Thyroid gland (tissue), 4 donors: Measurements from ENCODE around the gene MYDGF. TPM values are rescaled to one million over a fixed set of nuclear protein-coding genes. Genes with fewer than 3 reads are reported as not detected.

Source experiments
- DNase-seq, 2 donors: peaks; one replicate each; pipeline ENCODE4 v3.0.0-alpha.2; 2019
- H3K27ac ChIP-seq, 3 donors: fragments of 200-600 bp; sonication (generic); 1 replicate in 2 of 3; 2 replicates in 1 of 3; pipeline ENCODE4 v1.5.1; 2016 to 2019; ENCODE audit warnings: mild to moderate bottlenecking in 1 of 3, moderate library complexity in 1 of 3
- H3K27me3 ChIP-seq: fragments of 200-600 bp; sonication (generic); one replicate; pipeline ENCODE4 v1.5.1; 2019
- H3K36me3 ChIP-seq, 2 donors: fragments of 200-600 bp; sonication (generic); one replicate each; pipeline ENCODE4 v1.5.1; 2016 to 2019
- H3K4me1 ChIP-seq, 2 donors: fragments of 200-600 bp; sonication (generic); one replicate each; pipeline ENCODE4 v1.5.1; 2017 to 2019
- H3K4me3 ChIP-seq, 3 donors: fragments of 200-600 bp; sonication (generic); replicated peaks in 1 of 3; 1 replicate in 2 of 3; 2 replicates in 1 of 3; pipeline ENCODE4 v1.5.1; 2016; ENCODE audit warnings: mild to moderate bottlenecking in 1 of 3
- H3K9me3 ChIP-seq: fragments of 200-600 bp; sonication (generic); one replicate; pipeline ENCODE4 v1.5.1; 2017
- CTCF ChIP-seq, 6 experiments: fragments of 200-600 bp in 3 of 6; fragments of 450-650 bp in 3 of 6; sonication (generic) in 3 of 6; IDR thresholded peaks; one replicate each; pipeline ENCODE4 v1.5.1; 2016 to 2019; ENCODE audit warnings: antibody characterized with exemption in 6 of 6, mild to moderate bottlenecking in 2 of 6, inconsistent platforms in 1 of 6, moderate library complexity in 1 of 6
- POLR2A ChIP-seq, 2 donors: fragments of 450-650 bp; IDR thresholded peaks; one replicate each; pipeline ENCODE4 v1.6.1; 2017; ENCODE audit warnings: antibody characterized with exemption in 2 of 2, mild to moderate bottlenecking in 2 of 2, moderate library complexity in 1 of 2
- WGBS, 2 donors: methylation state at CpG; one replicate each; pipeline ENCODE4 v1.1.5; 2017; 5-methylcytosine and 5-hydroxymethylcytosine counted together
- intact Hi-C: fragments of 100-400 bp; cut with DNase I; formaldehyde crosslinking; loops from one replicate; pipeline ENCODE4 v1.15.1; 2023
- total RNA-seq, 4 donors: library from RNA; depleted of rRNA; stranded (reverse); fragments of >200 nt; gene quantifications; one replicate each; pipeline ENCODE4 v1.2.3, GENCODE V29; 2016

MYDGF gene
- total RNA-seq, 4 donors from 2014 or later, result 48.0 to 72.6 (median 65.2) TPM

DNA sequence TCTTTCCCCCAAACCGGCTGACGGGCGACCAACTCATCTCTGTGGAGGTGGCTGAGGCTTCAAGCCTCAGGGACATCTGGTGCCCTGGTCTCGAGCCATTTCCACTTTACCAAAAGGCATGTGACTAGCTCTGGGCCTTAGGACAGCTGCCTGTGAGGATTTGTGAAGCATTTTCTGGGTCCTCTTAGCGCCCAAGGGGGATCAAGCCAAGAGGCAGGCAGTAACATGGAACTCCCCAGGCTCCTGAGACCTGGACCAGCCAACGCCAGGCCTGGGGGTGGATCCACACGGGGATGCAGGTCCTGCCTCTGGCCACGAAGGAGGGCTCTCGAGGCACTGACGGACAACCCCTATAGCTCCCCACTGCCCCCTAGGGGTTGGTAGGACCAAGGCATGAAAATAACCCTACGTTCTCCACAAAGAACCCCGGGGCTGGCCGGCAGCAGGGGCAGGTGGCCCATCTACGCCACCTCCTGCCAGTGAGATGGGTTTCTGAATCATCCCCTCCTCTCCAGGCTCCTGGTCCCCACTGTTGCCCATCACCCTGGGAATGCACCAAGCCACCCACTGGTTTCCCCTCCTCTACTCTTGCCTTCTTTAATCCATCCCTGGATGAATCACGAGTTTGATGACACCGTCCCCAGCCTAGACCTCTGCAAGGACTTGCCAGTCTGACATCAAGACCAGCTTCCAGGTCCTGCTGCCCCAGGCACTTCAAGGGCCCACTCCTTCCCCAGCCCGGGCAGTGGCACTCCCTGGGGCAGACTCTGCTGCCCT is 7.0 kb upstream of the MYDGF start:
- H3K27me3 ChIP-seq, result no peaks in the 10 kb centered on the region
- H3K4me1 ChIP-seq, result peaks cover 9 to 11% of the 10 kb centered on the region in 2 donors
- no peak overlapping the region for H3K4me3 ChIP-seq
- TF ChIP-seq CTCF (IDR thresholded peaks at IDR 0.05), result peak in 5 of 6 experiments; percentile 32 to 48 (median 39)
- no peak for TF ChIP-seq POLR2A (IDR thresholded peaks at IDR 0.05)
- DNase-seq, result peak; percentile 66
- H3K27ac ChIP-seq, result peak overlapping the region in 2 of 3 donors; percentile 48 to 74
- no peaks in the 10 kb centered on the region for H3K9me3 ChIP-seq
- H3K36me3 ChIP-seq, result peaks cover 6 to 10% of the 10 kb centered on the region in 2 donors
- 66 to 83% methylated on average over 10 to 16 of the region's 17 CpGs for WGBS, 2 donors
- intact Hi-C loops, result no loop called here

DNA sequence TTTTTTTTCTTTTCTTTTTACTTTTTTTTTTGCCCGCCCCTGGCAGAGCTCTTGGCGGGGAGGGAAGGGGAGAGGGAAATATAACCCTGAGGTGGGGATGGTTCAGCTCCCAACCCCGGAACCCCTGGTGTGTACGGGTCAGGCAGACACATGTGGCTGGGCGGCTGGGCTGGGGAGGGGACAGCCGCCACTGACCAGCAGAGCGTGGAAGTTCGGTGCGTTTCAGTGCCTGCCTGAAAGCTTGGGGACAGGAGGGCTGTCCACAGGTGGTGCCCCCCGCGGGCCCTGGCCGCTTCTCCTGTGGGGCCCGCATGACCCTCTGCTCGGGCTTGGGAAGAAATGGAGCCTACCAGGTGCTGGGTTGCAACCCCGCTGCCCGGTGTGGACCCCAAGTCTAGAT is 5.2 kb upstream of the MYDGF start:
- intact Hi-C loops, result no loop called here
- Histone ChIP-seq H3K27ac (peak overlapping the region; percentile 48 to 74 (median 53)), H3K27me3 (no peaks in the 10 kb centered on the region), H3K9me3 (no peaks in the 10 kb centered on the region), H3K4me3 (no peak overlapping the region), H3K4me1 (peaks cover 9 to 11% of the 10 kb centered on the region in 2 donors), H3K36me3 (peaks cover 5 to 7% of the 10 kb centered on the region in 2 donors)
- 50 to 65% methylated on average over 16 of the region's 16 CpGs for WGBS, 2 donors
- no peak for TF ChIP-seq CTCF (IDR thresholded peaks at IDR 0.05)
- no peak for TF ChIP-seq POLR2A (IDR thresholded peaks at IDR 0.05)
- DNase-seq, result peak; percentile 41 to 52

- peaks cover 0 to 2% of the 10 kb centered on the region in 2 donors for H3K36me3 ChIP-seq
- H3K9me3 ChIP-seq, result no peaks in the 10 kb centered on the region
- no peak for DNase-seq
- no peaks in the 10 kb centered on the region for H3K27me3 ChIP-seq
- peaks cover 17 to 18% of the 10 kb centered on the region in 2 donors for H3K4me1 ChIP-seq
- intact Hi-C loops, result no loop called here
- 92 to 100% methylated on average over 4 of the region's 4 CpGs for WGBS, 2 donors
- H3K27ac ChIP-seq, result no peak overlapping the region
- no peak overlapping the region for H3K4me3 ChIP-seq
- TF ChIP-seq CTCF (IDR thresholded peaks at IDR 0.05) (no peak), POLR2A (IDR thresholded peaks at IDR 0.05) (no peak)
Measured at GRCh38 chr19:4673726-4674125, 3.6 kb upstream of the MYDGF start.

DNA sequence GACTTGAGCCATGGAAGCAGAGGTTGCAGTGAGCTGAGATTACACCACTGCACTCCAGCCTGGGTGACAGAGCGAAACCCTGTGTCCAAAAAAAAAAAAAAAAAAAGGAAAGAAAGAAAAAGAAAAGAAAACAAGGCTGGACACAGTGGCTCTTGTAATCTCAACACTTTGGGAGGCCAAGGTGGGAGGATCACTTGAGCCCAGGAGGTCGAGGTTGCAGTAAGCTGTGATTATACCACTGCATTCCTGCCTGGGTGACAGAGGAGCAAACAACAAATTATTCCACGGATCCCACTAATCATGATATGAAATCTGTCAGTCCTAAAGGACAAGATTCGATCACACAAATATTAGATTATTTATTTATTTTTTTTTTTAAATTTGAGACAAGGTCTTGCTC is 3.1 kb upstream of the MYDGF start:
- intact Hi-C loops, result no loop called here
- no peaks in the 10 kb centered on the region for H3K9me3 ChIP-seq
- H3K27me3 ChIP-seq, result no peaks in the 10 kb centered on the region
- H3K4me3 ChIP-seq, result no peak overlapping the region
- no peak overlapping the region for H3K27ac ChIP-seq
- peaks cover 17 to 21% of the 10 kb centered on the region in 2 donors for H3K4me1 ChIP-seq
- H3K36me3 ChIP-seq, result peaks cover 3 to 6% of the 10 kb centered on the region in 2 donors
- no peak for DNase-seq
- TF ChIP-seq POLR2A (IDR thresholded peaks at IDR 0.05) (no peak), CTCF (IDR thresholded peaks at IDR 0.05) (no peak)
- WGBS, 2 donors, result 73 to 81% methylated on average over 4 of the region's 4 CpGs

- no peaks in the 10 kb centered on the region for H3K9me3 ChIP-seq
- H3K36me3 ChIP-seq, result peaks cover 11 to 17% of the 10 kb centered on the region in 2 donors
- H3K4me1 ChIP-seq, result peaks cover 17 to 21% of the 10 kb centered on the region in 2 donors
- no peak overlapping the region for H3K4me3 ChIP-seq
- 77 to 84% methylated on average over 10 of the region's 10 CpGs for WGBS, 2 donors
- no peaks in the 10 kb centered on the region for H3K27me3 ChIP-seq
- no peak for DNase-seq
- intact Hi-C loops, result no loop called here
- TF ChIP-seq CTCF (IDR thresholded peaks at IDR 0.05) (no peak), POLR2A (IDR thresholded peaks at IDR 0.05) (no peak)
- H3K27ac ChIP-seq, result no peak overlapping the region
Measured at GRCh38 chr19:4671185-4671851, 1.2 kb upstream of the MYDGF start.
